ENCODE results near the gene F2. TPM values are rescaled to one million over a fixed set of nuclear protein-coding genes. Genes with fewer than 3 reads are reported as not detected.

F2 gene
- total RNA-seq, 1 experiment from 2014 or later: 0.47 TPM

DNA sequence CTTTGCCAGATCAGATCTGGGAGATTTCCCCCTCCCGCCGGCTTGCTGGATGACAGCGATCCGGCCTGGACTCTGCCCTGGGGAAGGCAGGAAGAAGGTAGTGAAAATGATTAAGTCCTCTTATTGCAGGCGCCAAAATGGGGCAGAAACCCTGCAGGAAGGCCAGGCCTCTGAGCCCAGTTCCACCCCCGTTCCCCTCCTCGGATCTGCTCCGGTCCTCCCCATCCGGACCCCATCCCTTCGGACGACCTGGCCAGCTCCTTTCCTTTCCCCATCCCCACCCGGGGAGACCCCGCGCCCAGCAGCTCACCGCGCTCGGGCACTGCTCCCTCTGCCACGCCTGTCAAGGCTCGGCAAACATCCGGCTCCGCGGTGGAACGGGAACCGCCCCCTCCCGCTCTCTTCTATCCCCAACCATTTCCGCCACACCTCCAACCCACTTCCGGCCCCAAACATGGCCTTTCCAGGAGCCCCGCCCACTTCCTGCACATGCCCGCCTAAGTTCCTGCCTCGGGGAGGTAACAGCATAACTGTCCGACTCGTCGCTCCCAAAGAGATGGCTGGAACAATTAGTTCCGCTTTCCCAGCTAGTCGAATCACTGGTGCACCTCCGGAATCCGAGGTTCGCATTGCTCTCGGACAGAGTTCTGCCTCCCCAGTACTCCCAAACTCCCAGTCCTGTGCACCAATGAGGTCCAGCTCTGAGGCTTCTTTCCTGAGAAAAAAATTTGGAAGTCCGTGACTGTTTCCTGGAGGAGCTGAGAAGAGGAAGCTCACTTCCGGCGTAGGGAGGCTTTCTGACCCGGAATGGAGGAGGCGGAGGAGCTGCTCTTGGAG, 18.6 kb upstream of the F2 start, which contains the start of the genes ARHGAP1 and ZNF408 (continued):
- TF ChIP-seq SRF (IDR thresholded peaks at IDR 0.05; ENCODE audit: low read depth) (peak; percentile 99), CEBPB (IDR thresholded peaks at IDR 0.05; ENCODE audit: low read depth) (no peak), SP1 (IDR thresholded peaks at IDR 0.05; ENCODE audit: low read depth) (peak; percentile 91), EGR1 (IDR thresholded peaks at IDR 0.05; ENCODE audit: low read depth) (peak; percentile 75), SIN3A (IDR thresholded peaks at IDR 0.05; ENCODE audit: low read depth) (peak; percentile 92), POLR2A (IDR thresholded peaks at IDR 0.05; ENCODE audit: borderline replicate concordance, extremely low read depth, insufficient read depth, insufficient read length) (peak; percentile 34)

- no peaks in the 10 kb centered on the region for H3K9me2 ChIP-seq (ENCODE audit: insufficient read depth)
- TF ChIP-seq ATF3 (IDR thresholded peaks at IDR 0.05) (no peak), ZFX (IDR thresholded peaks at IDR 0.05) (peak; percentile 75; the same call in 1 of the 2 replicates)
- CTCF ChIA-PET: interaction anchor here (1.5 kb wide), 1 partner anchor 318 kb away, joined by 3 read pairs; no protein-coding TSS in a partner anchor
- DNase-seq (ENCODE audit: low read depth, low spot score) (no peak), ATAC-seq (peak; percentile 18)
- no peaks in the 10 kb centered on the region for H3K9me3 ChIP-seq (ENCODE audit: control insufficient read depth in 1 of 2, insufficient read depth in 1 of 2, low read depth in 1 of 2, low read length in 2 of 2)
- peaks cover 22 to 23% of the 10 kb centered on the region in 2 experiments for H3K36me3 ChIP-seq (ENCODE audit: control insufficient read depth in 1 of 2, insufficient read depth in 2 of 2, low read length in 2 of 2)
- TSS peak; percentile 75 for BruUV-seq (replicated peaks)
- H3K4me3 ChIP-seq (replicated peaks in 1 of 2; ENCODE audit: low read depth in 1 of 2, low read length in 2 of 2): peak overlapping the region; percentile 87 to 91
- H2AFZ ChIP-seq (ENCODE audit: low read depth, low read length, poor library complexity, severe bottlenecking): no peak overlapping the region
- peak overlapping the region; percentile 75 for H3K9ac ChIP-seq (ENCODE audit: low read length)
- peak overlapping the region; percentile 72 for H3K4me2 ChIP-seq (ENCODE audit: low read length)
- H3K27ac ChIP-seq (ENCODE audit: low read depth, low read length): peak overlapping the region; percentile 96
- H3K79me2 ChIP-seq (ENCODE audit: insufficient read depth, low read length): peaks cover 36% of the 10 kb centered on the region
- no peaks in the 10 kb centered on the region for H3K27me3 ChIP-seq (ENCODE audit: insufficient read depth, low read length)
- H3K4me1 ChIP-seq (ENCODE audit: control insufficient read depth in 1 of 2, insufficient read depth in 2 of 2, low read length in 2 of 2): peaks cover 2 to 23% of the 10 kb centered on the region in 2 experiments; a peak in 2 of 4 replicates
- no peaks in the 10 kb centered on the region for H4K20me1 ChIP-seq (ENCODE audit: insufficient read depth)
- RAD21 ChIA-PET (ENCODE audit: low non-redundant PET in 1 of 2, low total read pairs in 2 of 2, uncharacterized antibody in 2 of 2, unreplicated experiment in 2 of 2): no interaction called here
- intact Hi-C loops (cut with micrococcal nuclease): no loop called here
- POLR2A ChIA-PET: interaction anchor here (1.2 to 1.6 kb wide), 2 partner anchors 12 to 18 kb away, joined by 3 read pairs; no protein-coding TSS in a partner anchor
Observed at GRCh38 chr11:46701078-46701654, 17.8 kb upstream of the F2 start.
